HG02678 (cell line): ENCODE measurements around the gene WDFY2.
A peak's percentile ranks its signal among the peaks of the same experiment; 100 is the strongest.
"Not testable (repeated sequence)": the region's sequence is repeated elsewhere in the genome, so short reads cannot be mapped to it uniquely, and the experiment has no call there.

ENCODE experiments used
- ATAC-seq: cut with Tn5 transposase; IDR thresholded peaks from one replicate; pipeline ENCODE4 v1.9.1; 2021; ENCODE audit warnings: mild to moderate bottlenecking, moderate library complexity; ENCODE audit not compliant: unreplicated experiment

WDFY2 gene

DNA sequence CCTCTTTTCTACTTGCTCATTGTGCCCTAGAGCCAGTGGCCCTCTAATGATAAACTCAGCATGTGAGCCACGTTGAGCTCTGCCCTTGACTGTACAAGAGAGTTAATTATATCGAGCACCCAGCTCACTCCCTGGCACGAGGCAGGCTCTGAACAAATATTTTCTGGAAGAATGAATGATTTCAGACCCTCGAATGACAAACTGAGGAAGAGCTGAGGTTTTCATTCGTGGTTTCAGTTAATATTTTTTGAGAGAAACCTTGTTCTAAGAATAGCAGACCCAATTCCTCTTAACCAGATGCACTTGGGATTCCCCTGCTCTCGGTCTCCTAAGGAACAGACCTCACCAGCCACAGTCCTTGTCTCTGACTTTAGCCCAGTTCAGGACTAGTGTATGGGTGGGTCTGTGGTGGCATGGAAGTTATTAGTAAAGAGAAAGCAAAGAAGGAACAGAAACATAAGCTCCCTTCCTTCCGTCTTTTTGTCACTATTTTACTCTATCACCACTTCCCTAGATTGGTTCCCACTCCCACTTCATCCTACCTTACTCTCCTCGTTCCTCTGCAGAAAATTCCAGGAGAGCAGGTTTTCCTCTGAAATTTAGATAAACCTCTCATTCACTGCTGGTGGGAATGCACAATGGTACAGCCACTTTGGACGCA is 22.1 kb upstream of the WDFY2 start:
- ATAC-seq: peak; percentile 85

DNA sequence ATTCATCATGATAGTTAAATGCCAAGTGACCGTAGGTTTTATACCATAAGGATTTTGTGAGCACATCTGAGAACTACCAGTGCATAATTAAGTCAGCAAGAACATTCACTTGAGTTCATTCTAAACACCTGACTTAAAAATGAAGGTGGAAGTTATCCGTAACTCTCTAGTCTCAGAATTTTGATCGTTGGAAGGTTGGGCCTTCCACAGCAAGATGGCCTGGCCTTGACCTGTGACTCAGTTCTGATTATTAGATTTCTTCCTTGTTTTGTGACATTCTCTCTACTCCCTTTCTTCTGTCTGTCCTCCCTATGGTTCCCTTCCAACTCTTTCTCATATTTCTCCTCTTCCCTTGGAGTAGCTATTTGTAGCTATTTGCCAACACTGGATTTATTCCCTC is 20.0 kb upstream of the WDFY2 start:
- no peak for ATAC-seq

DNA sequence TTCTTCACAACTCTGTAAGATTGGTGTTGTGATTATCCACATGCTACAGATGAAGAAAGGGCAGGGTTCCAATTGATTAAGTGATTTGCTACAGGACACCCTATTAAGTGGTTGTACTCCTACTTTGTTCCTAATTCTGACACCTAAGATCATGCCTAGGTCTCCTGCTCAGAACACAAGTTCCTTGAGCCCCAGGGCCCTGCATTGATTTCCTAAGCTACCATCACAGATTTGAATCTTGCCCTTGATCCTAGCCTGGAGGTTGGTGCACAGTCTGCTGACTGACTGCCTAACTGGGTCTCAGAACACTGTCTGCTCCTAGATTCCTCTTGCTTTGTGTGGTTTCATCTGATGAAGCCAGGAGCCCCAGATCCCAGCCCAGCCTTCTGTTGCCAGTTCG is 19.6 kb upstream of the WDFY2 start:
- ATAC-seq: no peak

DNA sequence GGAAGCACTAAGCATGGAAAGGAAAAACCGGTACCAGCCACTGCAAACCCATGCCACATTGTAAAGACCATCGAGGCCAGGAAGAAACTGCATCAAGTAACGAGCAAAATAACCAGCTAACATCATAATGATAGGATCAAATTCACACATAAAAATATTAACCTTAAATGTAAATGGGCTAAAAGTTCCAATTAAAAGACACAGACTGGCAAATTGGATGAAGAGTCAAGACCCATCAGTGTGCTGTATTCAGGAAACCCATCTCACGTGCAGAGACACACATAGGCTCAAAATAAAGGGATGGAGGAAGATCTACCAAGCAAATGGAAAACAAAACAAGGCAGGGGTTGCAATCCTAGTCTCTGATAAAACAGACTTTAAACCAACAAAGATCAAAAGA is 15.3 kb upstream of the WDFY2 start:
- ATAC-seq: not testable (repeated sequence)

DNA sequence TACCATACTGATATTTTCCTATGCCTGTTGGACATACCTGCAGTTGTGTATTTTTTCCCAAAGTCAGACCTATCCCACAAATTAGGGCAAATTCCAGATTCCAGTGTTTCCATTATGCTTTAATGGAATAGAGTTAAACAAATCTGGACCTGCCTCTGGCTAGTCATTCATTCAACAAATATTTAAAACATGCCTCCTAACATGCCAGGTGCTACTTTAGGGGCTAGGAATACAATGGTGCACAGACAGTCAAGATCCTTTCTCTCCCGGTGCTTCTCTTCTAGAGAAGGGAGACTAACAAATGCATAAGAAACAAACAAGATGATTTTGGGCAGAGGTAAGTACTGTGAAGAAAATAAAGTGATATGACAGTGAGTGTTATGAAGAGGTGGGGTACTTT is 7.5 kb upstream of the WDFY2 start:
- no peak for ATAC-seq

DNA sequence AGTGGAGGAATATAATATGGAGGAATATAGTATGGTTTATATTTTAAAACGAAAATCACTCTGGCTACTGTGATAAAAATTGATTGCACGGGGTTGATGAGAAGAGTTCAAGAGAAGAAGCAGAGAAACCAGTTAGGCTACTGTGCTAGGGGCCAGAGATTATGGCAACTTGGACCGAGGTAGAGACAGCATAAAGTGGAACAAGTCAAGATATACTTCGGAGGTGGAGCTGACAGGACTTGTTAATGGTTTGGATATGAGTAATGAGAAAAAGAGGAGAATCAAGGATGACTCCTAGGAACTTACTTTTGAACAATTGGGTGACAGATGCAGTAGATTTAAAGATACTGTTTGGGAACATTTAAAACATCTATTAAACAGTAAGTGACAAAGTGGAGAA is 6.6 kb upstream of the WDFY2 start:
- ATAC-seq: no peak

DNA sequence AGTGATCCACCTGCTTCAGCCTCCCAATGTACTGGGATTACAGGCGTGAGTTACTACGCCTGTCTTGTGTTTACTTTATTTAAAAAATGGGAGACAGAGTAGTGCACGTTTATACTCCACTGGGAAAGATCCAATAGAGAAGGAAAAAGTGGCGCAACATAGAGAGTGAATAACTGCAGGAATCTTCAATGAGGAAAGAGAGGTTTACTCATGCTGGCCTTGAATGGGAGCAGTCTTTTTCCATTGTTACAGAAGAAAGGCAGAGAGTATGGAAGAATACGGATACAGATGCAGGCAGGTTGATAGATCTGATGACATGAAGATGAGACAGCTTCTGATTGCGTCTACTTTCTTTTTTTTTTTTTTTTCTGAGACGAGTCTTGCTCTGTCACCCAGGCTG is 4.6 kb upstream of the WDFY2 start:
- no peak for ATAC-seq

DNA sequence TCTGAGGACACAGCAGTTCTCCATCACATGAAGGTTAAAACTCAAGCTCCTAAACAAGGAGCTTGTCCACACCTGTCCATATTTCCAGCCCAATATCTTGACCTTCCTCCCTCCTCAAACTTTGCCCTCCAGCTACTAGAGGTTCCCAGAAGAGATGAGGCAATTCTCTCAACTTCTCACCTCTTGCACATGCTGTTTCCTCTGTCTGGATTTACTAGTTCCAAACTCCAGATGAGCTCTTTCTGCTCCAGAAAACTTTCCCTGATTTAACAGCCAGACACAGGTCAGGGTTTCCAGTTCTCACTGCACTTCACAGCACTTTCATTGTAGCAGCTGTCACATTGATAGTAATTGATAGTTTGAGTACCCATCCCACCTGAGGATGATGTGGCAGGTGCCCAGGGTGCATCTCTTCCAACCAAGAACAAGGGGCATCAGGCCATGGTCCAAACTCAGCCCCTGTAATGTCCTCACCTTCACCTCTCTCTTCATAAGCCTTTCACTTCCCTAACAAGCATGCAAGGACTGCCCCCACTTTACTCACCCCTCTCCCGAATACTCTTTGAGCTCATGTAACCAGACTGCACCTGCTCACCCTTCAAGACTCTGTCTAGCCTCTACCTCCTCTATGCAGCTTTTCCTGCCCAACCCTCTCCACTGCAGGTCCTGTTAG is 3.0 kb upstream of the WDFY2 start:
- ATAC-seq: no peak

DNA sequence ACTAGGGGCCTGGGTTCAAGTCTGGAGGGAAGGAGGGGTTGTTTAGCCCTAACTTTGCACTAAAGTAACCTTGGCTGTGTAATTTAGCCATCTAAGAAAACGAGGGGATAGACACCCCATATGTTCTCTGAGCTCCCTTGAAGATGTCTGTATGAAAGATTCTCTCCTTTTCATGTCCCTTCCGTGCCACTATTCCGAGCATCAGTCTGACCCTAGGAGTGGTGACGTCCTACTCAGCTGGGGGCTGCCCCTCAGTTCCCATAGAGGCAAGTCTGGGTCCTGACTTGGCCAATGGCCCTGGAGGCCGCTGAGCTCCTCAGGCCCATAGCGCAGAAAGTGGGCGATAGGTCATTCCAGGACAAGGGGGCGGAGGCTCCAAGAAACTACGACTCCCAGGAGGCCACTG is 790 bp upstream of the WDFY2 start:
- ATAC-seq: no peak

DNA sequence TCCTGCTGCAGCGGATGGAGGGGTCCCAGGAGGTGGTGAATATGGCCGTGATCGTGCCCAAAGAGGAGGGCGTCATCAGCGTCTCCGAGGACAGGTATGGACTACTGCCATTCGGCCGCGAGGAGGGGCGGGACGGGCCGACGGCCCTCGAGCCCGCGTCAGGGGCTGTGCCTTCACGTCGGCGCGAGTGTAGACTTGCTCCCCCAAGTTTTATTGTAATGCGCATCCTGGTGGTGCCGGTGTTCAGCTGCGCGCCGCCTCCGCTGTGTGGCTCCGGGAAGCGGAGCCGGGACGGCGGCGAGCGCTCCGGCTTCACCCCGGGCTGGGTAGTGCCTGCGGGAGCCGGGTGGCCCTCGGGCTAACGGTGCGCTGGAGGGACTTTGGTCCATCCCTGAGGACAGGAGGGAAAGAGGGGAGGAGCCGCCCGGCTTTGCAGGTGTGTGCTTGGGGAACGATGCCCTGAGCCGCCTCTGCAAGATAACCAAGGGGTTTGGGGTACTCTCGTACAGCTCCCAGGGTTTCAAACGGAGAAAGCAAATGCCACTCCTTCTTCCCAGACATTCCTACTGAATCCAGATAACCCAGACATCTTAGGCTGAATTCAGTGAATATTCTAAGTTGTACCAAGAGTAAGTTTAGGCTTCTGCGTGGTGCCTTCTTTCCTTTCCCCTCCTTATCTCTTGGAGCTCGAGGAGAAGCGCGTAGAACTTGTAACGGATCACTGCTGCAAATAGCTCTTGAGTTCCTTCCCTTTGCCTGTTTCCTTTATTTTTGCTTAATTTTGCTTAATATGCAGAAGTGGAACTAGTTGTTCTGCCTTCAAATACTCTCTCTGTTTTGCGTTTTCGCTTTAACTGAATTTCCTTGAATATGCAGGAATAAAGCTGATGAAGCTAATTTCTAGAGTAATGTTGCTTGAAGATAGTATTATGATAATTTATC is 740 bp downstream of the WDFY2 start:
- peak; percentile 38 for ATAC-seq

DNA sequence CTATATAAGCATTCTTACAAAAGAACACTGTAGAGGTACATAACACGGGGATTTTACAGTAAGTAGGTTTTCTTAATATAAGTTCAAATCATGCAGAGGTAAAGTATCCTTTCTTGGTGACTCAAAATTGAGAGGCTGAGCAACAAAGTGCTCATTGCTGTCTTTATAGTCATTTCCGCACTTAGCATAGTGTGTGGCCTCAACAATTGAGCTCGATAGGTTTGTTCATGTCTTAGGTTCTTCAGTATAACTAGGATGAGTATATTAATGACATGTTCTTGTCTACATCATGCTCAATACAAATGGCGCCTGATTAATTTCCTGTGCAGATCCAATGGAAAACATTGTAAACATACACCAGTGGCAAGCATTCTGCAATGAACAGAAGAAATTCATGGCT is 1.4 kb downstream of the WDFY2 start:
- ATAC-seq: no peak

DNA sequence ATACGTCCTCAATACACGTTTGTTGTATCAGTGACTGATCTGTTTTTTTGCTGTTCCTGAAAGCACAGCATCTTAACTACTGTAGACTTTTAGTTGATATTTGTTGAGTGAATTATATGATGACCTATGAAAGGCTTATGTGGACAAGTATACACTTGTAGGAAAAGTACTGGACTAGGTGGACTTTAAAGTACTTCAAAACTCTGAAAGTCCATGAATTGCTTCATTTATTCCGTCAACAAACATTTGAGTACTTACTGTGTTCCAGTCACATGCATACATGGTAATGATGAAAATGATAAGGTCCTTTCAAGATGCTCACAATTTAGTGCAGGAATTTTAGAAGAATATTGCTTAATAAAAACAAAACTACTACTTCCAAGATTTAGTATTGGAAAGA is 3.1 kb downstream of the WDFY2 start:
- ATAC-seq: no peak

DNA sequence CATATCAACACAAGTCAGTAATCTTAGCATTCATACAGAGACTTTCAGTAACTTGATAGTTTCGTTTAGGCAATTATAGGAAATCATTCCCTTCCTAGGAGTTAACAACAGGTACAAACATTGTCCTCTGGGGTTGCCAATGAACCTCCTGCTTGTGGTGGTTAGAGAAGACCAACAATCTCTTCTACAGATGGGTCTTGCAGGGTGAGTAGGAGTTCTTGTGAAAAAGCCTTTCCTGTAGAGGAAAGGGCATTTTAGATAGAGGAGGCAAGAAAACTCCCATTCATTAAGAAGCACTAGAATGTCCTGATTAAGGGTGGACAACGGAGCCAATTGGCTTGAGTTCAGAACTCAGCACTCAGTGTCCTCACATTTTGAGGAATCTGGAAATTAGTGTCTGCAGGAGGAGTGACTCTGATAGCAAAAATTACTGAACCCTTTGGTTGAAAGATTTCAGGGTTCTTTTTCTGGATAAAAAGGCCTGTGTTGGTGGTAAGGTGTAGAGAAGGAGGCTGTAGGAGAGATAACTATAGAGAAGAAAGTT is 4.2 kb downstream of the WDFY2 start:
- no peak for ATAC-seq

DNA sequence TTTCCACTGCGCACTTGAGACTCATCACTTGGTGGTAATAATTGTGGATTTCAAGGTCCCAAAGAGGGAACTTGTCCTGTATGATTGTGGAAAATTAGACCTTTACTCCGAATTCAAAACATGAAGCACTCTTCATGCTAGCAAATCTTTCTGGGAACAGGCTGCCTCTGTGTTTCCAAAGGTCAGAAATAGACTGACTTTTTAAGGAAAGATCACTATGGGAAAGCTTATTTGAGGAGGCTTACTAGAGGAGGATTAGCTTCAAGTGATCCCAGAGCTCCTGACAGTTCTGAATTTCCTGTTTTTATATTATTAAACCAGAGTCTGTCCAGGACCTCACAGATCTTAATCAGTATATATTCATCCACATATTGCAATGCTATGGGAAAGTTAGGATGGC is 5.5 kb downstream of the WDFY2 start:
- no peak for ATAC-seq

DNA sequence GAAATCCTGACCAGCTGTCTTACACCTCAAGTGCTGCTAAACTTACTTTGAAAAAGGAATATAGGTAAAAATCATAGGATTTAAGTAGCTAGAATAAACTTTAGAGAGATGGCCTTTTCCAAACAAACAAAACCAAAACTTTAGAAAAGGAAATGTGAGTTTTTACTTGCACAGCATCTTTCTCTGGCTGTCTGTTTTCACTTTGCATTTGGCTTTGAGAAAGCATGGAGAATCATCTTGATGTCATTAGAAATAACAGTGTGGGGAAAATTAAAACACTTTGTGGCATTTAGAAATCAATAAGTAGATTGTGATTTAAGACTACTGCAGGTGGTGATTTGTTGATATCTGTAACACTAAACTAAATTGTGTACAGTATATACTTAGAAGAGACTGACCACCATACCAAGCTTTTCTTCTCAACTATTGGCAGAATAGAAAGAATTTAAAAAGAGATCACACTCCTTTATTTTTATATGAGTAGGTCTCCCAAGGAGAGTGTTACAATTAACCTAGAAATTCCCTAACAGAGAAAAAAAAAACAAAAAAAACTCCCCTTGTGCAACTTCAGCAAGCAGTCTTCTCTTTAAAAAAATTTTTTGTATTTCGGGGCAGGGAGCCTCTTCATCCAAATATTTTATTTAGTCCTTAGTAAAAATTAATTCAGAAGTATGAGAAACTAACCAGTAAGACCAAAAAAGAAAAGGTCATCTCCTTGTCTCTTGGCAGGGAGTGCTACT is 6.1 kb downstream of the WDFY2 start:
- no peak for ATAC-seq

DNA sequence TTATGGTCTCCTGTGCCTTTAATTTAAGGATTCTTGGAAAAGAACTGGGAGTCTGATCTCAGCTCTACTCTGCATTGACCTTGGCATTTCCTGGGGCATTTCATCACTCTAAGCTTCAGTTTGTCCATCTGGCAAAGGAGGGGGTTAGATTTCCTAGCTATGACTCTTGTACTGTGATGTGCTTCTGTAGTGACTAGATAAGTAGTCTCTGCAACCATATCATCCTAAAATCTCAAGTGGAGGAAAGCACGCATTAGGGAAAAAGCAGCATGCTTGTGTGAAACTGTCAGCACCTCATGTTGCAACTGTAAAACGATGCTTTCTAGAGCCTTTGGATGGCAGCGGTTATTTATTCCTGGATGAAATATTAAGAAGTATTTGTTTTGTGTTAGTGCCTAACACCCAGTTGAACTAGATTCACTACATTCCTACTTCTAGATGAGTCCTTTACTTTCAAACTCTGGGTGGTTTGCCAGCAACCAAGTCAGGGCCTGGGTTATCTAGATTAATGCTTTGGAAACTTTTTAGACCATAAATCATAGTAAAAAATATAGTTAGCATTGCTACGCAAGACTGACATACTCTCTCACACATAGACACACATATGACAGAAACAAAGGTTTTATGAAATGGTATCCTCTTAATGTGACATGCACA is 6.8 kb downstream of the WDFY2 start:
- ATAC-seq: no peak

DNA sequence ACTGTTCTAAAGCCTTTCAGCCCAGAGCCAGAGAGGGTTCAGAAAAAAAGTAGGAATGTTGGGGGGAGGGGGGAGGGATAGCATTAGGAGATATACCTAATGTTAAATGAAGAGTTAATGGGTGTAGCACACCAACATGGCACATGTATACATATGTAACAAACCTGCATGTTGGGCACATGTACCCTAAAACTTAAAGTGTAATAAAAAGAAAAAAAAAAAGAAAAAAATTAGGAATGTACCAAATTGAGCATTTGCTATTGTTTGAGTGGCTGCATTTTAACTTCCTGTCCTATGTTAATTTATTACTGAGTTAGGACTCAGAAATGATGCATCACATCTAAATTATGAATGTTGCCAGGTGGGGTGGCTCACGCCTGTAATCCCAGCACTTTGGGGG is 7.7 kb downstream of the WDFY2 start:
- ATAC-seq: not testable (repeated sequence)

DNA sequence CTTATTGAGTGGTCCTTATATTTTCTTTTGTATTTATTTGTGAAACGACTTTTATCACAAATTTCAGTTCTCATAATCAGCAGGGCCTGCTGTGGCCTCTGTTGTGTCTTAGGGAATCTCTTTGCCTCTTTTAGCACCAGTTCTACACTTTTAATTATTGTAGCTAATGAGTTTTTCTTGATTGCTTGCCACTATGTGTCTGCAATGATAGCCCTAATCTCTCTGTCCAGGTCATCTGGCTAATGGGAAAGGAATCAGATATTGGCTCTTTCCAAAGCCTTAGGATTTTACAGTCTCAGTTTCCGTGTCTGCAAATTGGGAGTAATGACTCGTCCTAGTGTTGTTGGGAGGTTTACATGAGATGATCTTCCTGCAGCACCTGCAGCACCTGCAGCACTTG is 10.2 kb downstream of the WDFY2 start:
- no peak for ATAC-seq

DNA sequence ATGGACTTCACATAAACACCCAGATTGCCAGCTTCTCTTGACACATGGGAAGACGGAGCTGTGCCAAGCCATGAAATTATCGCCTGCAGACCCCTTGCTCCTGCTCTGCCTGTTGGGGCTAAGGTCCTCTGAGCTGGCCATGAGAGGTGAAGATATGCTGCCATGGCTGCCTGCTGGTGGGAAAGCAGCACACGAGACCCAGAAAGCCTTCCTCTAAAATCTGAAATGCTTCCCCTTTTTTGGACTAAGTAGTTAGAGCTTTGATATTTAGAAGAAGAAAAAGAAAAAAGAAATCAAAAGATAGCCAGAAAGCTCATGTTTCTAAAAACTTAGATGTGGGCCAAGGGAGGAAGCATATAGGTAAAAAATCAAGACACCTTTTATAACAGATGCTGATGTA is 11.2 kb downstream of the WDFY2 start:
- no peak for ATAC-seq

DNA sequence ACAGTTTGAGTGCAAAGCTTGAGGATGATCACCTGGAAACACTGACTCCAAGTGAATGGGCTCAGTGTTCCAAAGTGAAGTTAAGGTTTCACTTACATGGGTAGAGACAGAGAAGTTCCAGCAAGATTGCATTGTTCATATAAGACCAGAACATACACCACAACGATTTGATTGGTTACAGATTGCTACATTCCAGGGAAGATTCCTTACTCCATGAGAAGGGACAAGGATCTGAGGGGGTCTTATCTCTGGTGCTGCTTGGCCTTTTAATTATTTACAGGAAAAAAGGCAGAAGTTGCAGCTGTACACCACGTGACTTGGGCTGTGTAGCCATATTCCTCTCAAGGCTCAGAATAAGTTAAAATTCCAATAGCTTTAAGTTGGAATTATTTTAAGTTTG is 12.3 kb downstream of the WDFY2 start:
- ATAC-seq: no peak
